Activated naive CD8-positive, alpha-beta T cell treated with anti-CD3 and anti-CD28 coated beads, Interleukin-2, amount 10 ng/mL, durations not matched to agents 7 days and 5 days (primary cell): ENCODE data around the gene AGBL4. TPM values are rescaled to one million over a fixed set of nuclear protein-coding genes. Genes with fewer than 3 reads are reported as not detected.

ENCODE experiments used
- ATAC-seq: fragments of 150-1000 bp; cut with Tn5 transposase; one replicate; pipeline ENCODE4 v1.10.0; 2021; ENCODE audit warnings: low read depth, moderate library complexity
- POLR2A ChIA-PET: fragments of 350-600 bp; sonication (Branson Sonifier 250); formaldehyde crosslinking; loops from one replicate; lab custom pipeline; 2021; ENCODE audit warnings: antibody characterized with exemption; lab: Charles Lee
- DNase-seq: peaks from one replicate; pipeline ENCODE4 v3.0.0; 2021
- H3K27ac Mint-ChIP-seq: one replicate; pipeline ENCODE4 v1.8.0; 2022; ENCODE audit warnings: mild to moderate bottlenecking, mixed read lengths
- H3K27me3 Mint-ChIP-seq: one replicate; pipeline ENCODE4 v1.8.0; 2022; ENCODE audit warnings: mild to moderate bottlenecking, moderate library complexity, mixed read lengths
- H3K36me3 Mint-ChIP-seq: one replicate; pipeline ENCODE4 v1.8.0; 2021; ENCODE audit warnings: mild to moderate bottlenecking, mixed read lengths
- H3K4me1 Mint-ChIP-seq: one replicate; pipeline ENCODE4 v1.8.0; 2021; ENCODE audit warnings: mixed read lengths
- H3K4me3 Mint-ChIP-seq: one replicate; pipeline ENCODE4 v1.8.0; 2022; ENCODE audit warnings: mild to moderate bottlenecking, moderate library complexity, mixed read lengths
- H3K9me3 Mint-ChIP-seq: one replicate; pipeline ENCODE4 v1.8.0; 2021; ENCODE audit warnings: mixed read lengths
- total RNA-seq, 2 experiments: library from RNA; stranded (reverse); gene quantifications; one replicate each; pipeline ENCODE4 v1.2.3, GENCODE V29; 2021

AGBL4 gene
- total RNA-seq, 2 experiments from 2014 or later = not detected

DNA sequence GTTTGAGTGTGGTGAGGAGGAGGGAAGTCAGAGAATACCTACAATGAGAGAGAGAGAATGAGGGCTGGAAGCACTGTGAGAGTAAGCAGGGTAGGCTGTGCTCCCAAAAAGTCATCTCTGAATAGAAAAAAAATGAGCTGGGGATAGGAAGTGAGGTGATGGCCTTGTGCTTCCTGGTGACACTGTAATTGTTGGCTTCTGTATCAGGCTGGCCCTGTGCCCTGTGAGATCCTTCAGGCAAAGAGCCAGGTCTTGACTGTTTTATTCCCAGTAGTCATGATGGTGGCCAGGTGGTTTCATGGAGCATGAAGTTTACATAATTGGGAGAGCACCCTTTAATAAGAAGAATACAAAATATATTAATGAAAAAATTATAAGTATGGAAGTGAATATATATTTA lies 1531.4 kb downstream of the AGBL4 start:
- Mint-ChIP-seq H3K4me3 (no peak overlapping the region), H3K36me3 (no peaks in the 10 kb centered on the region), H3K9me3 (no peaks in the 10 kb centered on the region), H3K27me3 (no peaks in the 10 kb centered on the region), H3K27ac (no peak overlapping the region), H3K4me1 (no peaks in the 10 kb centered on the region)
- no peak for ATAC-seq
- POLR2A ChIA-PET = no interaction called here
- DNase-seq = no peak

DNA sequence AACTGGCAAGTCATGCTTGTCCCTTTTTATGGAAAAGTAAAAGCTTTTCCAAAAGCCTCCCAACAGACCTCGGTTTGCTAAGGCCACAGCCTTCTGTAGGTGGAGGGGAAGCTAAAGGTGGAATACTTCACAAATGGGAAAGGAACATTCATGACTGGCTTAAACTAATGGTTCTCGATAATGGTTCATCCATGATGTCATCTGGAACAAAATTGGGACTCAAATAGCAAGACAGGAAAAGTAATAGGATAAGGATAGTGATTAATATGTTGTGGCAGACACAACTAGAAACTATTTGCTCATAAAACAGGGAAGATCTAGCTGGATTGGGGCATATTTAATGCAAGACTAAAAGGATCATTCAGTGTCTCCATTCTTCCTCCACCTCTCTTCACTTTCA lies 1535.0 kb downstream of the AGBL4 start:
- no peak for DNase-seq
- H3K9me3 Mint-ChIP-seq = no peaks in the 10 kb centered on the region
- no peak for ATAC-seq
- H3K4me3 Mint-ChIP-seq = no peak overlapping the region
- no peaks in the 10 kb centered on the region for H3K4me1 Mint-ChIP-seq
- no peaks in the 10 kb centered on the region for H3K36me3 Mint-ChIP-seq
- POLR2A ChIA-PET = no interaction called here
- no peak overlapping the region for H3K27ac Mint-ChIP-seq
- H3K27me3 Mint-ChIP-seq = no peaks in the 10 kb centered on the region

Other genes starting within 250 kb of the AGBL4 start
- gene ELAVL4, start 85.0 kb upstream of the AGBL4 start, total RNA-seq = not detected